Amniotic epithelial cell (primary cell): ENCODE measurements around the gene WSB2.

ENCODE experiments used
- DNase-seq: peaks from one replicate; pipeline ENCODE4 v3.0.0-alpha.2; 2010; ENCODE audit warnings: low read depth

WSB2 gene

GRCh38 chr12:118061873-118062843 is 1.2 kb upstream of the WSB2 start:
- peak; percentile 45 for DNase-seq

GRCh38 chr12:118060301-118061010 is 523 bp downstream of the WSB2 start:
- DNase-seq = no peak

GRCh38 chr12:118059341-118060191 is 1.4 kb downstream of the WSB2 start:
- DNase-seq = peak; percentile 55

- DNase-seq = no peak
Observed at GRCh38 chr12:118058881-118059280, 2.1 kb downstream of the WSB2 start.

GRCh38 chr12:118058227-118058626 is 2.8 kb downstream of the WSB2 start:
- no peak for DNase-seq

GRCh38 chr12:118055865-118056773 is 4.9 kb downstream of the WSB2 start:
- DNase-seq = no peak

- peak; percentile 45 for DNase-seq
Observed at GRCh38 chr12:118055144-118055557, 5.8 kb downstream of the WSB2 start.

DNA sequence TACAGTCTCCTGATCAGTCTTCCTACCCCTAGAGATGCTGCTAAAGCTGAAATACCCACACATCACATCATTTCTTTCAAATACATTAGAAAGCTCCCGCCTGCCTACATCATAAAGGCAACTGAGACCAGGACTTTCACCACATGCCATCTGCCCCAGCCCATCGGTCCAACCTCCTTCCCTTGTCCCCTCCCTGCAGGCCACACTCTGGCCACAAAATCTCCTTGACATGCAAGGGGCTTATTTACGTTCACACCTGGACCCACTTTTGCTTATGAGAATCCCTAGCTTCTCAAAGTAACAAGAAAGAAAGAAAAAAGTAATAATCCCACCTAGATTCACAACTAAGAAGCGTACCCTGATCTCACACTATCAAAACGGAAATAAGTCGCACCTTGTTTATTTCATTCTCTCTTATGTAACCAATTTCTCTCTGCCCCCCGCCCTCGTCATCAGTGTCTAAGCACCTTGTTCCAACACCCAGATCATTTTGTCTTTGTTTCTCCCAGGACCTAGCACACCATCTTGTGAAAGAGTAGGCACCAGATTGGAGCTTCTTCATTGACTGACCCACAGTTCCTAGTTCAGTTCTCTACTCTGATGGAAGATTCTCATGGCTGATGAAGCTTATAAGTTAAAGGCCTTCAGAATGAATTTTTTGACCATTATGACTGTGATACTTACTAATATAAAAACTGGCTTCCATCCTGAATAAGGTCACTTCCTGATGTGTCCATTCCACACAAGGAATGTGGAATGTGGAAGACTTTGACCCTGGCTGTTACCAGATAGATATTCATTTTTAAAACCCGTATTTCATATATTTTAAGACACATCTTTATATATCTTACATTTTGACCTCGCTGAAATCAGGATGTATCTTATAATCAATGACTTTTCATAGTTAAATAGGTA is 7.7 kb downstream of the WSB2 start:
- no peak for DNase-seq

GRCh38 chr12:118052324-118053070 is 8.5 kb downstream of the WSB2 start:
- peak; percentile 94 for DNase-seq

- DNase-seq = no peak
Observed at GRCh38 chr12:118050972-118051910, 9.7 kb downstream of the WSB2 start.

DNA sequence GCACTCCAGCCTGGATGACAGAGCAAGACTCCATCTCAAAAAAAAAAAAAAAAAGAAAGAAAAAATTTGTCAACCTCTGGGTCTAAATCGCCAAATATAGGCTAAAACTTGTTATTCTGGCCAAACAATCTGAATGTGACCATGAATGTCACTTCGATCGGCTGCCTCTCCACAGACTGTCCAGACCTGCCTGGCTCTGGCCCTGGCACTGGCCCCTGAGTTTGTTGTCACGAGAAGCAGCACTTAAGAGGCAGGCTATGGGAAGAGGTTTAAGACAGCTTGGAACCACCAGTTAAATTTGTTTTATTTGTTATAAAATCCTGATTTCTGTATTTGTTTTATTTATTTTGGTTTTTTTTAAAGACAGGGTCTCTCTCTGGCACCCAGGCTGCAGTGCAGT is 14.5 kb downstream of the WSB2 start:
- no peak for DNase-seq

GRCh38 chr12:118044577-118044976 is 16.4 kb downstream of the WSB2 start:
- DNase-seq = no peak

DNA sequence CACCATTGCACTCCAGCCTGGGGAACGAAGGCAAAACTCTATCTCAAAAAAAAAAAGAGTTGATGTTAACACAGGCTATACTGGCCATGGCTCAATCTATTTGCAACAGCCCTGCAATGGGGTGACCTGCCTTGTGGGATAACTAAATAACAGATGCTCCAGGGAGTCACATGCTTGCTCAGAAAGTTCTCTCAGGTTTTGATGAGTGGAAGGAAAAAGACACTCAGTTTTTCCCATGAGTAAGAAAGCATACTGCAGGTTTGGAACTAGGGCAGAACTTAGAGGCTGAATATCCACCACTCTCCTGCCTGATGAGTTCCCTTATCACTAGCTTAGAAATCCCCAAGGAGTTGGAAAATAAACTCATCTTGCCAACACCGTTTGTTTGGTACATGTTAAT is 16.9 kb downstream of the WSB2 start:
- no peak for DNase-seq

DNA sequence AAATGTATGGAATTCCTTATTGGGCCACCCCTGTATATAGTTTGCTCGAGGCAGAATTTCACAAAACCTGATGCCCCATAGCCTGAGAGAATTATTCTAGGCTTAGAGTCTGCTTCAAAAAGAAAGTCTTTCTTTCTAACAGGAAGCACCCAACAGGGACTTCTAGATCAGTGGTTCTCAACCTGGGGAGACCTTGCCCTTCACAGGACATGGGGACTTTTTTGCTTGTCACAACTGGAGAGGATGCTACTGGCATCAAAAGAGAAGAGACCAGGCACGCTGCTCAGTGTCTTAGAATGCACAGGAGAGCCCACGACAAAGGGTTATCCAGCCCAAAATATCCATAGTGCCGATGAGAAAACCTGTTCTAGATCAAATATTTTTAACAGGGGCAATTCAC is 18.9 kb downstream of the WSB2 start:
- DNase-seq = no peak

GRCh38 chr12:118038137-118038536 is 22.8 kb downstream of the WSB2 start:
- no peak for DNase-seq

DNA sequence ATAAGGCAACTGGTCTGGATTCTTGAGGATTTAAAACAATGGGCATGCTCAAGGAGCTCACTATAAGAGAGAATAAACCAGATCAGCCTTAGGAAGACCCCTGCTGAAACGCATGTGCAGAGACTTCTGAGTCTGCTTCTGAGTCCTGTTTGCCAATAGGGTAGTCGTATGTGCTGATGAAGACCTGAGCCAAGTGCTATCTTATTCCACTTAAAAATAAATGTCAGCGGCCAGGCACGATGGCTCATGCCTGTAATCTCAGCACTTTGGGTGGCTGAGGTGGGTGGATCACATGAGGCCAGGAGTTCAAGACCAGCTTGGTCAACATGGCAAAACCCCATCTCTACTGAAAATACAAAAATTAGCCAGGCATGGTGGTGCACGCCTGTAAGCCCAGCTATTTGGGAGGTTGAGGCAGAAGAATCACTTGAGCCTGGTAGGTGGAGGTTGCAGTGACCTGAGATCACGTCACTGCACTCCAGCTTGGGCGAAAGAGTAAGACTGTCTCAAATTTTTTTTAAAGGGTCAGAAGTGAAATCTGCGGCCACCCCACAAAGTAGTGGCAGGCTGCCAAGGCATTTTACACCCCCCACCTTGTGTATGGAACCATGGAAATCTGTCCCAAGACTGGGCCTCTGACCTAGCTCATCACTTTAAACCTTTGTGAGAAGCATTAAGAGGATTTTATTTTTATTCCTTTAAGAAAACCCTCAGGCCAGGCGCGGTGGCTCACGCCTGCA is 24.1 kb downstream of the WSB2 start:
- no peak for DNase-seq
